GM21447 (cell line): Measurements from ENCODE around the gene SEPTIN3.

Source experiments
- ATAC-seq: cut with Tn5 transposase; IDR thresholded peaks from one replicate; pipeline ENCODE4 v1.9.1; 2021; ENCODE audit not compliant: unreplicated experiment

The SEPTIN3 gene

DNA sequence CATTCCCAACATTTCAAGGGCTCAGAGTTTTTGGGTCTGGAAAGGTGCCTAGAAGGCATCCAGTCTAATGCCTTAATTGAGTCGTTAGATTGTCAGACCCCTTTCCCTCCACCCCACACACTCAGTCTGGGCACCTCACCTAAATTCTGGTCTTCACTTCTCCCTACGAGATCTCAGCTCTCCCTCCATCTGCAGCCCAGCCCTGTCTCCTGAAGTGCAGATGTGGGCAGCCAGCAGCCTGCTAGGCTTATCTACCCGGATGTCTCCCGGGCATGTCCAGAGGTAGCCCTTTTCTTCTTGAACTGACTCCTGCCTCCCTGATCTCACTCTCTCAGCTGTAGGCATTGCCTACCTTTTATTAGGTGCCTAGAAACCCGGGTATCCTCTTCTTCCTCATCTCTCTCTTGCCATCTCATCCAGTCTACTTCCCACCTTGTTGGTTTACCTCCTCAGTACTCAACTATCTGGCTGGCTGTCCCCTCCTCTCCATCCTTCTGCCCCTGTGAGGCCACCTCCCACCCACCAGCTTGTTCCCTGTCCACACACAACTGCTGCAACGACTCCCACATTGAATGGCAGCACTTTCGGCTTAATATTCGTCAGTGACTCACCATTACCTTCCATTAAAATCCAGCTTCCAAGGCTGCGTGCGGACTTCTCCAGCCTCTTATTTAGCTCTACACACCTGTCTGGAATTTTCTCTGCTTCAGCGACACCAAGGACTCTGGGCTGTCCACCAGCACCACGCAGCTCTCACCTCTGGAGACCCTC, 6.2 kb downstream of the SEPTIN3 start:
- ATAC-seq = no peak

DNA sequence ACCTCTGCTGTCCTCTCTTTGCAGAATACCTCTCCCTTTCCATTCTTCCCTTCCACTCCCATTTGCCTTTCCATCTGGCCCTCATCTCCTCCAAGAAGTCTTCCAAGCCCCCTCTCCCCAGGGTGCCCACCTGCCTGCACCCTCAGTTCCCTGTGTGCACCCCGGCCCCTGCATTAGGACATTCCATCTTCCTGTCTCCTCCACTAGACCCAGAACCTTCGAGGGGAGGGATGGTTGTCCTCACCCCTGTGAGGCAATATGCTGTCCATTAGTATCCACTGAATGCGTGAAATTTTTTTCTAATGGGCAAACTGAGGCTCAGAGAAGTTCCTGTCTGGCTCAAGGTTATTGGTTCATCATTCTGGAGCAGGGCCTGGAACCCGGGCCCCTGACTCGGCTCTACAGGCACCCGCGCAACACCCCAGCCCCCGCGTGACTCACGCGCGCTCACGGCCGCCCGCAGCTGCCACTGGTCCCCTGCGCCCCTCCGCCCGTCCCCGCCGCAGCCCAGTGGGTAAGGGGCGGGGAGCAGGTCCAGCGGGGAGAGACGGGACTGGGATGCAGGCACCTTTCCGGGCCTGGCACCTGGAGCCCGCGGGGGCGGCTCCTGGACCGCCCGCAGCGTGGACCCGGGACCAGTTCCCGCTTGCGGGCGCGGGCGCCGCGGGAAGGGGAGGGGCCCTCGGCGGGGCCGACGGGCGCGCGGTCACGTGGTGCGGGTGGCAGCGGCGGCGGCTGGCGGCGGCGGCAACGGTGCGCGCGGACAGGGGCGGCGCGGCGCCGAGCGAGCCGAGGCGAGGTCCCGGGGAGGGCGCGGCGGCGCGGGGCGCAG, 7.0 kb downstream of the SEPTIN3 start:
- ATAC-seq = no peak

DNA sequence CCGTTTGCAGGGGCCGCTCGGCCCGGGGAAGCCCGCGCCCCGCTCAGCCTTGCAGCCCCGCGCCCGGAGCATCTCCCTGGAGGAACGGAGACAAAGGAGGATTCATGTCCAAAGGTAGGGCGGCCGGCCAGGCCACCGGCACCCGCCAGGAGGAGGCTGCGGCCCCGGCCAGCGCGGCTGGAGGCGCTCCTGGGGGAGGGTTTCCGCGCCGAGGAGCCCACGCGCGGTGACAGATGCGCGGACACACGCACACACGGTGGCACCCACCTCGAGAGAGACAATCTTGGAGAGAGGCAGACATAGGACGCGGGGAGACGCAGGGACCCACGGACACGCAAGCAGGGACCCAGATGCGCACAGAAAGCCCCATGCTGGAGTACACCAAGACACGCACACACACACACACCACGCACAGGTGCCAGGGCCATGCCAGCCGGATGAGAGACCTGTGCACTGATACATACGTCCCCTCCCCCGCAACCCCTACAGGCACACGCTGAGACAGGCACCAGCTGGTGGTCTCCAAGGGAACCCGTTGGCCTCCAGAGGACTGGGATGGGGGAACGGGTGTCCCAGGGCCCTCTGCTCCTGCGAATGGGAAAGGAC, 7.8 kb downstream of the SEPTIN3 start:
- no peak for ATAC-seq

DNA sequence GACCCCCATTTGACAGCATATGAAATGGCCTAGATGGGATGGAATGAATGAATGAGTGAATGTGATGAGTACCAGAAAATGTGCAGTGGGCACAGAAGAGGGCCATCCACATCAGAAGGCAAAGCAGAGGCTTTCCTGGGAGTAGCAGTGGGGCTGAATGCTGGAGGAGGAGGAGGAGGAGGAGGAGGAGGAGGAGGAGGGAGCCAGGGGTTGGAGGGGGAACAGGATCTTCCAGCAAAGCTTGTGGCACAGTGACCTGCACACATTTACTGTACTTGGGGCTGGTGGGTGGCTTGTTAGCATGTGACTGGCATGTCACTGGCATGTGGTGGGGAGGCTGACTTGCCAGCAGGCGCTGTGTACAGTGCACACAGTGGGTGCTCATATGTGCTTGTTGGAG, 9.5 kb downstream of the SEPTIN3 start:
- no peak for ATAC-seq

DNA sequence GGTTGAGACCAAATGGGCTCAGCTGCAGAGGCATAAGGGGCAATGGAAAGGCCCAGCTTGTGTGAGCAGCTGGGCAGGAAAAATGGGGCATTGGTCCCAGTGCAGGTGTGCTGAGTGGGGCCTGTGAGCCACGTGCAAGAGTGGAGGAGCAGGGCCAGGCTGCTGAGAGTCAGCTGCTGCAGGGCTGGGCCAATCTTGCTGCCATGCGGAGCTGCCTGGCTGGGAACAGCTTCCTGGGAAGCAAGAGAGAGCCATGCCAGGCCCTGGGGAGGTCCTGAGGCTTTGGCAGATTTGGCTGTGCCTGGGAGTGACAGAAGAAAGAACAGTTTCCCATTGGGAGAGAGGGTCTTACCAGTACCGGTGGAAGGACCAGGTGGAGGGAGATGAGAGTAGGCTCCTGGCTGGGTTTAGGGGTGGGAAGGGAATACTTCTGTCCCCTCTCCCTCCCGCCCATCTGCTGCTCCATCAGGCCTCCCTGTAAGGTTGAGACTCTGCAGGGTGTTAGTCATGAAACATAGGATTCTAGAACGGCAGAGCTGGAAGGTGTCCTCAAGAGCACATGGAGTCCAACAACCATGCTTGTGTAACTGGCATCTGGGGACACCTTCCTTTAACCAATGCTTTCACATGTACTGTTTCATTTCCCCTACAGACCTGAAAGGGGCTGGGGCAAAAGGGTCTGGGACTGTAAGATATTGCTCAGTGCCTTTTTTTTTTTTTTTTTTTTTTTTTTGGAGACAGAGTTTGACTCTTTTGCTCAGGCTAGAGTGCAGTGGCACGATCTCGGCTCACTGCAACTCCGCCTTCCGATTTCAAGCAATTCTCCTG, 10.4 kb downstream of the SEPTIN3 start:
- ATAC-seq = no peak

DNA sequence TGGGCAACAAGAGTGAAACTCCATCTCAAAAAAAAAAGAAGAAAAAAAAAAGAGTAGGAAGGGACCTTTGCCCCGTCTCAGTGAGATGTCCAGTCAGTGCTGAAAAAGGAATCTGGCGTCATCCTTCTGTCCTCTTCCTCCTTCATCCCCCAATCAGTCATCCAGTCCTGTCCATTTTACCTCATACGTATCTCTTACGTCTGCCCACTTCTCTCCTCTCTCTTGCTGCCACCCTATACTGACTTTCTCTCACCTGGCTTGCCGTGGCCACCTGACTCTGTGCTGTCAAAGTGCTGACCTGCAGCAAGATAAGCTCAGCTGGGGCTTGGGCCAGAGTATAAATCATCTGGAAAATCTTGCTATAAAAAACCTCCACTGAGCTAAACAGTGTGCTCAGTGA, 13.6 kb downstream of the SEPTIN3 start:
- ATAC-seq = no peak

DNA sequence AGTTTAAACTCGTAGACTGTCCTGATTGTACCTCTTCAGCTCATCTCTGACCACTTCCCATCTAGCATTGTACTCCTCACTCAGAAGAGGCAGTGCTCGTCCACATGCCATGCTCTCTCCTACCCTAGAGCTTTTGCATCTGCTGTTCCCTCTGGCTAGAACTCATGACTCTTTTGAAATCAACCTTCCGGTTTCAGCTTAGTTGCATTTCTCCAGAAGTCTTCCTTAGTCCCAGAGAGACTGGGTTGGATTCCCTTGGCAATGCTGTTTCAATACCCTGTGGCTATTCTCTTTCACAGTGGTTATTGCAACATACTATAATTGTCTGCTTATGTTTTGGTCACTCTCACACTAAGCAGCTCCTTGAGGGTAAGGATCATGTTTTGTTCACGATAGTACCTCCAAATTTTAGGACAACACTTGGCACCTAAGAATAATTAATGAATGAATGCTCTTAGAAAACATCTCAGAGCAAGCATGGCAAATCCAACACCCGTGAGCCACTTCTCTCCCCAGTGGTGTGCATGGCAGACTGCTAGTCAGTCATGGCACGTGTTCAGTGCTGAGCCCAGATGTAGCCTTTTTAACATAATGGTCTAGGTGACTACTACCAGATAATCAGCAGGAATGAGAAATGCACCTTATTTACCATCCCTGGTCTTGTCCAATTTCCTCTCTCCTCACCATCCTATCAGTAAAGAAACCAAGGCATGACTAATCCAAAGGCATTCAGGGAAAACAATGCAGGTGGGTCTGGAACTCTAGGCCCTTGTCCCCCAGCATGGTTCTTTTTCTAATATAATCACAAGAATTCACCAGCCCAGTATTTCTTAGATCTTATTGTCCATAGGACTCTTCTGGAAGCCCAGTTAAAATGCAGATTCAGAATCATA, 14.5 kb downstream of the SEPTIN3 start:
- ATAC-seq = no peak

DNA sequence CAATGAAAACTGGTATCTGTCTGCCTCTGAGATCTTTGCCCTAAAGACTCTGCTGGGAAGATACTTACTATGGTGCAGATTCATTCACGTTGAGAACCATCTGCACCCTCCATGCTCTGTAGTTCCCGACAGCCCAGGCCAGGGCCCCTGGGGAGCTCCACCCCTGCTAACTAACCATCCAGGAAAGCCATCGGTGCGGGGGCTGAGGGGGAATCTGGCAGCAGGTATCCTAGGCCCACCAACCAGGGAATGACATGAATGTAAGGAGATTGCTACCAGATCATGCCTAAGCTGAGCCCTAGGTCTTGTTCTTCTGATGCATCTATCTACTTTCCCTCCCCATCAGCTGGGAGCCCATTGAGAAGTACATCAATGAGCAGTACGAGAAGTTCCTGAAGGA, 18.0 kb downstream of the SEPTIN3 start:
- no peak for ATAC-seq

DNA sequence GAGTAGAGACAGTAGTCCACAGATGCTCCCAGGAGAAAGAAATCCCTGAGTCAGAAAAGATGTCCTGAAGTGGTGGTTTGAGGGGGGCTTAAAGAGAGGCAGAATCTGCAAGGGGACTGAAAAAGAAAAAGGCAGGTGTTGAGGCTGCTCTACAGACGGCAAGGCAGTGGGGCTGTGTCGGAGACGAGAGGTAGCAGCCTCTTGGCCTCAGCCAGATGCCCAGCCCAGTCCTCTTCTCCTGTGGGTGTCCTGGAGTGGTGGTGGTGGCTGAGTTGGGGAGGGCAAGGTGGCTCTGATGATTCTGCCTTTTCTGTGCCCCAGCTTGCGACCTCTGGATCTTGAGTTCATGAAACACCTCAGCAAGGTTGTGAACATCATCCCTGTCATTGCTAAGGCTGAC, 20.0 kb downstream of the SEPTIN3 start:
- no peak for ATAC-seq

DNA sequence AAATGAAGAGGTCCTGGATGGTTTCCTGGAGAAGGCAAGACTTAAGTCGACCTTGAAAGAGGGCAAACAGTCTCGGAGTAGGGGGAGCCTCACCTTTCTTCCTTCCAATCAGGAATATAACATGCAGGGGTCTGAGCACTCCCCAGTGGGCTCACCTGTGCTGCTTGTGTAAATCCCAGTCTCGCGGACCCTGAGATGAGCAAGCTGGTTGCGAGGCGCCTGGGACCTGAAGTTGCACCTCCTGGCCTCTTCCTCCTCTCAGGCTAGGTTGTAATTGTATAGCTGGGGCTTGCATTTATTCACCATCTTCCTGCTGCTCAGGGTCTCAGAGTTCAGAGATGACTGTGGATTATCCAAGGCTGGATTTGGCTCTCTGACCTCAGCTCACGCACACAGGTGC, 21.9 kb downstream of the SEPTIN3 start:
- ATAC-seq = no peak

DNA sequence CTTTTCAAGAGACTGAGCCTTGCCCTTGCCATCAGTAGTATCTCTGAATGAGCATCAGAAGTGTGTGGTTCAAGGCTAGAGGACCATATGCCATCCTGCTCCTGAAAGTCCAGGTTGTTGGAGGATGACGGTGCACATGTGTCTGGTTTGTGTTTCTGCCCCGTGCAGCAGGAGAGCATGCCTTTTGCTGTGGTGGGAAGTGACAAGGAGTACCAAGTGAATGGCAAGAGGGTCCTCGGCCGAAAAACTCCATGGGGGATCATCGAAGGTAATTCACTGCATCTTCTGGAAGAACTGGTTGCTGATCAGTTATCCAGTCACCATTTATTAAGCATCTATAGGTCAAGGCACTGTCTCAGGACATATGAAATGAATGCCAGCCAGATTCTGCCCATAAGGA, 23.3 kb downstream of the SEPTIN3 start:
- no peak for ATAC-seq

DNA sequence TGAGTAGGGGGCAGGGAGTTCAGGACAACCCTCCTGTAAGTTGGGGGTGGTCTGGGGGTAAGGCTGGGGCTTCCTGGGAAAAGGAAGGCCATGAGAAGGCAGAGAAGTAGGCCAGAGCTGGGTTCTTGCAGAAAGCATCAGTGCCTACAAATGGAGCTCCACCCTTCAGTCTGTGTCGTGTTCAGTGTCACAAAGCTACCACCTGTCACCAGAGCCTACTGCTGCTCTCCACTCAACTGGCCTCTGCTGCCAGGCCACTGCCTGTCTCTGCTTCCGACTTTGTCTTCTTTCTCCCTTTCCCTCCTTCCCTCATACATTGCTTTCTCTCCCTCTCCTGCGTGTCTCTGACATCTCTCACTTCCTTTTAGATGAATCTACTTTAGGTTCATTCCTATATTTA, 26.0 kb downstream of the SEPTIN3 start:
- ATAC-seq = no peak

DNA sequence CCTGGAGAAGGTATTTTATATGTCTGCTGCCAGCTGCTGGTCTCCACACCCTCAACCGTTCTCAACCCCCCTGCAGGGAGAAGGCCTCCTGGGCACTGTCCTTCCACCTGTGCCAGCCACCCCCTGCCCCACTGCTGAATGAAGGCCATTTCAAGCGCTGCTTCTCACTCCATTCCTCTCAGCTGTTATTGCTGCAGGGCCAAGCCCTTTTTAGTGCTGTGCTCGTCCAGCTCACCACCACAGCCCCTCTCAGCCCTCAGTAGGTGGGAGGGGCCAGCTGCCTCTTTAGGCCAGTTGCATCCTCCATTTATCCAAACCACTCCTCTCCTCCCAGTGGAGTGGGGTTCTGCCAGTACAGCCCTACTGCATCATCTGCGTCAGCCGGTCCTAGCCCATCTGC, 27.6 kb downstream of the SEPTIN3 start:
- no peak for ATAC-seq

DNA sequence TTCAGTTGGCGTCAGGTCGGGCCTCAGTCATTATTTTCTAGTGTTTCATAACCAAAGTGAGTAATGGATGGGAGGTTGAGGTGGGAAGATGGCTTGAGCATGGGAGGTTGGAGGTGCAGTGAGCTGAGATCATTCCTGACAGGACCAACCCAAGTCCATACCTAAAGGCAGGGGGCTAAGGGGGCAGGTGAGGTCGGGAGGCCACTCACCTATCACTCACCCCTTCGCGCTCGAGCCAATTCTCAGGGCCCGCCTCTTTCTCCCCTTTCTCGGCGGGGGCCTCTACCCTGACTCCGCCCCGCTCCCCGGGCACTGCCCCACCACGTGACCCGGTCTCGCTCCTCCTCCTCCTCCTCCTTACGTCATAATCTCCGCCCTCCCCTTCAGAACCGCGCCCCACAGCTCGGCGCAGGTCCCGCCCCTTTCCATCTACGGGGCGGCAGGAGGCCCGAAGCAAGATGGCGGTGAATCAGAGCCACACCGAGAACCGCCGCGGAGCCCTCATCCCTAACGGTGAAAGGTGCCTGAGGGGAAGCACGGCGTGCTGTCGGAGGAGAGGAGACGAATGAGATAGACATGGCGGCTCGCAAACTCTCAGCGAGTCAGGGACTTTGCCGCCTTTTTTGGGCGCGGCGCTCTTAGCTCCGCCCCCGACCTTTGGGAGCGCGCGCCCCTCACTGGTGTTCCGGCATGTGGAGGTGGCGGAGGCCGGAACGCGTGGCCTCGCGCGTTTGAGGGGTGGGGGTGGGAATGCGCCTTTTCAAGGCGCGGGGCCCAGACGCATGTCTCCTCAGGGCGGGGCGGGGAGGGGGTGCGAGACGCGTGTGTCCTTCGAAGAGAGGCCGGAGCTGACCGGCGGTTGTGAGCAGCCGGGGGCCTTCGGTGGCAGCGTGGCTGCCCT, 29.4 kb downstream of the SEPTIN3 start, which contains the start of gene WBP2NL:
Gene WBP2NL, plus strand, starts transcription at position 428 of the 901 bp plus-strand sequence. Its CDS starts 31 bp downstream, at position 459.
- ATAC-seq = peak; percentile 79

DNA sequence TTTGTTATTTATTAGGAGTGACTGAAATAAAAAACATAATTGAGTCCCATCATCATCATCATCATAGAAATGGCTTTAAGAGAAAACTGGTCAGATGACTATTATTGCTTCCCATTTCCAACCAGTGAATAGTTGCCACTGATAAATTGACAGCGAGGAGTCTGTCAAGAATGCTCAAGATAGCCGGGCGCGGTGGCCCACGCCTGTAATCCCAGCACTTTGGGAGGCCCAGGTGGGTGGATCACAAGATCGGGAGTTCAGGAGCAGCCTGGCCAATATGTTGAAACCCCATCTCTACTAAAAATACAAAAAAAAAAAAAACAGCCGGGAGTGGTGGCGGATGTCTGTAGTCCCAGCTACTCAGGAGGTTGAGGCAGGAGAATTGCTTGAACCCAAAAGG, 31.2 kb downstream of the SEPTIN3 start:
- ATAC-seq = no peak

DNA sequence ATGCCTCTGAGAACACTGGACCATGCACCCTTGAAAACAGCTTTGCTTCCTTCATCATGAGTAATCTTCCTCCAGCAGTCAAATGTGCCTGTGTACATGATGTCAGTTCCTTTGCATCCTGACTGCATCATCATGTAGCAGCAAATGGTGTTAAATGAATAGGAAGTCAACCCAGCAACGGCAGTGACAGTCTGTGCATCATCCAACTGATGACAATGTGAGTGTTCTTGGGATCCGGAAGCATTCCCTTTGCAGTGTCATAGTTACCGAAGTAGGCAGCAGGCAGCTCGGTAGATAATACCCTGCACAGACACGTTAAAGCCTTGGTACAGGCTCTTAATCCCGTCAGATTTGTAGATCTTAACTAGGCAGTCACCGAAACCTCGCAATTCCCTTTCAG, 31.9 kb downstream of the SEPTIN3 start:
- no peak for ATAC-seq

DNA sequence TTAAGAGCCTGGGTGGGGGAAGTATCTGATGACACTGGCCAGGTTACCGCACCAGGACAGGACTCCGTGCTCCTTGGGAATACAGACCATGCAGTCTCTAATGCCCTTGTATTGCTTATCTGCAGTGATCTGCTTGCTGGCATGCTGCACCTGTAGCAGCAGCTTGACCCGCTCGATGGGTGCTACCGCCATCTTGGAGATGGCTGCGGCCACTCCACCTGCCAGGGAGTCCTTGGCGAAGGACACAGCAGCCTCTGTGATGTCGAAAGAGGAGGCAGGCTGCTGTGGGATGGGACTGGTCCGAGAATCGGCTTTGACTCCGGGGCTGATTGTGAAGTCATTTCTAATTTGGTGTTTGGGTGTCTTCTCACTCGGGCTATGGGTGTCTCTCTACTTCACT, 32.5 kb downstream of the SEPTIN3 start:
- no peak for ATAC-seq

DNA sequence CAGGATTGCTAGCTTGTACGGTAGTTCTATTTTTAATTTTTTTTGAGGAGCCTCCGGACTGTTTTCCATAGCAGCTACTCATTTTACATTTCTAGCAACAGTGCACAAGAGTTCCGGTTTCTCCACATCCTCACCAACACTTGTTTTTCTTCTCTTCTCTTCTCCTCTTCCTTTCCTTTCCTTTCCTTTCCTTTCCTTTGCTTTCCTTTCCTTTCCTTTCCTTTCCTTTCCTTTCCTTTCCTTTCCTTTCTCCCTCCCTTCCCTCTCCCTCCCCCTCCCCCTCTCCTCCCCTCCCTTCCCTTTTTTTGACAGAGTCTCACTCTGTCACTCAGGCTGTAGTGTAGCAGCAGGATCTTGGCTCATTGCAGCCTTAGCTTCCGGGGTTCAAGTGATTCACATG, 38.7 kb downstream of the SEPTIN3 start:
- ATAC-seq = no peak

DNA sequence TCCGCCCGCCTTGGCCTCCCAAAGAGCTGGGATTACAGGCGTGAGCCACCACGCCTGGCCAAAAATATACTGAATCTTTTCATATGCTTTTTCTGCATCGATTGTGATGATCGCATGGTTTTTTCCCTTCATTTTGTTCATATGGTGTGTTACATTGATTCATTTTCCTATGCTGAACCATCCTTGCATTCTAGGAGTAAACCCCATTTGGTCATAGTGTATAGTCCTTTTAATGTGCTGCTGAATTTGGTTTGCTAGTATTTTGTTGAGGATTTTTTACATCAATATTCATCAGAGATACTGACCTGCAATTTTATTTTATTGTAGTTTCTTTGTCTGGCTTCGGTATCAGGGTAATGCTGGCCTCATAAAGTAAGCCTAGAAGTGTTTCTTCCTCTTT, 41.5 kb downstream of the SEPTIN3 start:
- no peak for ATAC-seq
